GM18517 (cell line): ENCODE measurements around the gene ME2.
"Not testable (repeated sequence)": the region's sequence is repeated elsewhere in the genome, so short reads cannot be mapped to it uniquely, and the experiment has no call there.

ENCODE experiments used
- ATAC-seq: cut with Tn5 transposase; IDR thresholded peaks from one replicate; pipeline ENCODE4 v1.9.1; 2021; ENCODE audit warnings: mild to moderate bottlenecking, moderate library complexity; ENCODE audit not compliant: unreplicated experiment

ME2 gene

GRCh38 chr18:50911006-50911405 is 32.1 kb downstream of the ME2 start:
- ATAC-seq: no peak

GRCh38 chr18:50917021-50917420 is 38.1 kb downstream of the ME2 start:
- no peak for ATAC-seq

GRCh38 chr18:50918153-50918552 is 39.2 kb downstream of the ME2 start:
- ATAC-seq: no peak

- no peak for ATAC-seq
Observed at GRCh38 chr18:50924372-50924771, 45.5 kb downstream of the ME2 start.

GRCh38 chr18:50926521-50926920 is 47.6 kb downstream of the ME2 start:
- ATAC-seq: no peak

- no peak for ATAC-seq
Observed at GRCh38 chr18:50928551-50928950, 49.6 kb downstream of the ME2 start.

- ATAC-seq: no peak
Observed at GRCh38 chr18:50933684-50934083, 54.8 kb downstream of the ME2 start.

- no peak for ATAC-seq
Observed at GRCh38 chr18:50934545-50935211, 55.8 kb downstream of the ME2 start.

- no peak for ATAC-seq
Observed at GRCh38 chr18:50935493-50936191, 56.7 kb downstream of the ME2 start.

- ATAC-seq: no peak
Observed at GRCh38 chr18:50937183-50937582, 58.3 kb downstream of the ME2 start.

GRCh38 chr18:50938912-50939311 is 60.0 kb downstream of the ME2 start:
- ATAC-seq: no peak

- no peak for ATAC-seq
Observed at GRCh38 chr18:50944245-50944932, 65.5 kb downstream of the ME2 start.

GRCh38 chr18:50945918-50946317 is 67.0 kb downstream of the ME2 start:
- ATAC-seq: not testable (repeated sequence)

GRCh38 chr18:50947899-50948298 is 69.0 kb downstream of the ME2 start:
- ATAC-seq: no peak

GRCh38 chr18:50949185-50949584 is 70.3 kb downstream of the ME2 start:
- ATAC-seq: no peak

GRCh38 chr18:50950626-50951025 is 71.7 kb downstream of the ME2 start:
- no peak for ATAC-seq

GRCh38 chr18:50953822-50954221 is 74.9 kb downstream of the ME2 start:
- no peak for ATAC-seq

- ATAC-seq: no peak
Observed at GRCh38 chr18:50955253-50955652, 76.3 kb downstream of the ME2 start.

GRCh38 chr18:50956116-50956515 is 77.2 kb downstream of the ME2 start:
- no peak for ATAC-seq

- ATAC-seq: no peak
Observed at GRCh38 chr18:50961974-50962373, 83.1 kb downstream of the ME2 start.

- peak; percentile 86 for ATAC-seq
Observed at GRCh38 chr18:50967714-50968661, 89.1 kb downstream of the ME2 start, which contains the start of gene ELAC1. ELAC1 (plus strand) TSS chr18:50968040; CDS start chr18:50974405, 6,365 bp downstream.
